ENCODE results near the gene ZMPSTE24. TPM values are rescaled to one million over a fixed set of nuclear protein-coding genes. Genes with fewer than 3 reads are reported as not detected.

Gene ZMPSTE24
- total RNA-seq, 1 donor from 2014 or later, result 40.4 TPM

Other genes with a start within 250 kb of the ZMPSTE24 start
- 154 and 179 TPM in 2 replicates for gene CAP1, start 217.5 kb upstream of the ZMPSTE24 start, total RNA-seq
- gene PPT1, start 161.0 kb upstream of the ZMPSTE24 start, total RNA-seq, result 64.6 and 67.3 TPM in 2 replicates
- 20.5 TPM in 2 replicates for gene RLF, start 96.8 kb upstream of the ZMPSTE24 start, total RNA-seq
- gene TMCO2, start 10.3 kb upstream of the ZMPSTE24 start, total RNA-seq, result not detected in 2 replicates
- gene COL9A2, start 59.0 kb downstream of the ZMPSTE24 start, total RNA-seq, result 48.1 and 53.8 TPM in 2 replicates
- gene SMAP2, start 115.5 kb downstream of the ZMPSTE24 start, total RNA-seq, result 27.1 and 30.3 TPM in 2 replicates
- gene ZFP69B, start 192.2 kb downstream of the ZMPSTE24 start, total RNA-seq, result 10.5 and 11.1 TPM in 2 replicates
- gene ZFP69, start 219.1 kb downstream of the ZMPSTE24 start, total RNA-seq, result 4.6 and 5.2 TPM in 2 replicates